HEK293 (cell line): ENCODE results near the gene DNMT1.

Experiments used
- CTCF ChIA-PET: fragments of 350-600 bp; formaldehyde crosslinking; extraction: SDS; loops from one replicate; lab custom pipeline; 2021; ENCODE audit warnings: antibody characterized with exemption; lab: Yijun Ruan, JAX
- POLR2A ChIA-PET: fragments of 300-600 bp; formaldehyde crosslinking; extraction: SDS; loops from one replicate; lab custom pipeline; 2020; ENCODE audit warnings: antibody characterized with exemption, inconsistent platforms; lab: Yijun Ruan, JAX
- H3K27ac ChIP-seq: fragments of 200-500 bp; sonication (Bioruptor generic); 2 replicates; pipeline ENCODE4 v1.5.1; 2014; ENCODE audit warnings: low read depth, low read length, control low read depth, inconsistent platforms; ENCODE audit errors: extremely low read depth
- H3K36me3 ChIP-seq, 2 experiments: fragments of 200-500 bp in 1 of 2; sonication (Bioruptor generic) in 1 of 2; 1 replicate in 1 of 2; 2 replicates in 1 of 2; pipeline ENCODE4 v1.5.1; 2014 to 2017; ENCODE audit warnings: inconsistent platforms in 2 of 2, low read length in 2 of 2; ENCODE audit not compliant: control insufficient read depth in 2 of 2, insufficient read depth in 1 of 2
- H3K4me1 ChIP-seq: fragments of 200-500 bp; sonication (Bioruptor generic); 2 replicates; pipeline ENCODE4 v1.5.1; 2014; ENCODE audit warnings: mild to moderate bottlenecking, low read length, inconsistent platforms; ENCODE audit not compliant: control insufficient read depth, insufficient read depth
- H3K4me3 ChIP-seq: 2 replicates; pipeline ENCODE4 v1.5.1; 2011; ENCODE audit warnings: low read depth, mild to moderate bottlenecking, control low read depth, low read length, moderate library complexity
- H3K9me3 ChIP-seq: fragments of 200-500 bp; sonication (Bioruptor generic); 2 replicates; pipeline ENCODE4 v1.5.1; 2014; ENCODE audit warnings: low read depth, low read length, inconsistent platforms; ENCODE audit not compliant: control insufficient read depth, insufficient read depth
- HIC1 ChIP-seq: fragments of 450-650 bp; formaldehyde crosslinking; IDR thresholded peaks from 2 replicates; pipeline ENCODE4 v1.5.1; 2016; ENCODE audit warnings: missing biosample characterization, missing genetic modification characterization
- KLF9 ChIP-seq: fragments of 450-650 bp; formaldehyde crosslinking; IDR thresholded peaks from 2 replicates; pipeline ENCODE4 v1.5.1; 2016; ENCODE audit warnings: missing biosample characterization, missing genetic modification characterization, low read depth
- PRDM2 ChIP-seq: fragments of 450-650 bp; formaldehyde crosslinking; IDR thresholded peaks from 2 replicates; pipeline ENCODE4 v1.5.1; 2016; ENCODE audit warnings: missing biosample characterization, missing genetic modification characterization, borderline replicate concordance
- ZBTB11 ChIP-seq: fragments of 450-650 bp; formaldehyde crosslinking; conservative IDR thresholded peaks from 2 replicates; pipeline ENCODE4 v1.5.1; 2016; ENCODE audit warnings: low read depth, missing biosample characterization, missing genetic modification characterization
- ZBTB17 ChIP-seq: fragments of 450-650 bp; formaldehyde crosslinking; IDR thresholded peaks from 2 replicates; pipeline ENCODE4 v1.5.1; 2016; ENCODE audit warnings: missing biosample characterization, missing genetic modification characterization
- ZBTB26 ChIP-seq: fragments of 450-650 bp; formaldehyde crosslinking; optimal IDR thresholded peaks from 2 replicates; pipeline ENCODE3; 2016; ENCODE audit warnings: missing biosample characterization, mild to moderate bottlenecking, missing genetic modification characterization
- ZNF132 ChIP-seq: fragments of 450-650 bp; formaldehyde crosslinking; IDR thresholded peaks from 2 replicates; pipeline ENCODE4 v1.5.1; 2017; ENCODE audit warnings: missing biosample characterization, missing genetic modification characterization, borderline replicate concordance
- ZNF544 ChIP-seq: fragments of 450-650 bp; formaldehyde crosslinking; IDR thresholded peaks from 2 replicates; pipeline ENCODE4 v1.5.0; 2017; ENCODE audit warnings: missing biosample characterization, missing genetic modification characterization
- ZNF549 ChIP-seq: fragments of 450-650 bp; IDR thresholded peaks from 2 replicates; pipeline ENCODE4 v1.5.1; 2018; ENCODE audit warnings: missing biosample characterization, missing genetic modification characterization, mild to moderate bottlenecking, inconsistent platforms, moderate library complexity
- ZNF76 ChIP-seq: fragments of 450-650 bp; formaldehyde crosslinking; IDR thresholded peaks from 2 replicates; pipeline ENCODE4; 2016; ENCODE audit warnings: low read depth, missing biosample characterization, missing genetic modification characterization, borderline replicate concordance

DNMT1 gene

GRCh38 chr19:10146142-10146541 is 48.6 kb downstream of the DNMT1 start:
- CTCF ChIA-PET, result no interaction called here

GRCh38 chr19:10145031-10145430 is 49.7 kb downstream of the DNMT1 start:
- peaks cover 51 to 98% of the 10 kb centered on the region in 2 experiments for H3K36me3 ChIP-seq
- ChIA-PET POLR2A (no interaction called here), CTCF (no interaction called here)
- no peaks in the 10 kb centered on the region for H3K4me1 ChIP-seq
- no peak for TF ChIP-seq HIC1 (tag by site-specific recombination)
- no peak for TF ChIP-seq ZNF76
- TF ChIP-seq ZBTB26 (tag by site-specific recombination), result no peak
- no peak for TF ChIP-seq PRDM2 (tag by site-specific recombination)
- TF ChIP-seq ZBTB17 (tag by site-specific recombination), result no peak
- TF ChIP-seq ZNF132 (tag by site-specific recombination), result no peak
- no peak for TF ChIP-seq KLF9 (tag by site-specific recombination)
- H3K27ac ChIP-seq, result no peak overlapping the region
- no peaks in the 10 kb centered on the region for H3K9me3 ChIP-seq
- H3K4me3 ChIP-seq, result no peak overlapping the region

More at GRCh38 chr19:10146142-10146541, 48.6 kb downstream of the DNMT1 start:
- Histone ChIP-seq H3K27ac (no peak overlapping the region), H3K4me1 (no peaks in the 10 kb centered on the region), H3K9me3 (no peaks in the 10 kb centered on the region), H3K4me3 (no peak overlapping the region), H3K36me3 (peaks cover 52 to 98% of the 10 kb centered on the region in 2 experiments)
- POLR2A ChIA-PET, result no interaction called here
- TF ChIP-seq ZNF549 (tag by site-specific recombination), result no peak
- no peak for TF ChIP-seq ZNF544 (tag by site-specific recombination)
- TF ChIP-seq ZBTB11 (tag by site-specific recombination), result no peak
